Measurements from ENCODE around the gene HECA.
"Not testable (repeated sequence)": the region's sequence is repeated elsewhere in the genome, so short reads cannot be mapped to it uniquely, and the experiment has no call there.

Gene HECA

DNA sequence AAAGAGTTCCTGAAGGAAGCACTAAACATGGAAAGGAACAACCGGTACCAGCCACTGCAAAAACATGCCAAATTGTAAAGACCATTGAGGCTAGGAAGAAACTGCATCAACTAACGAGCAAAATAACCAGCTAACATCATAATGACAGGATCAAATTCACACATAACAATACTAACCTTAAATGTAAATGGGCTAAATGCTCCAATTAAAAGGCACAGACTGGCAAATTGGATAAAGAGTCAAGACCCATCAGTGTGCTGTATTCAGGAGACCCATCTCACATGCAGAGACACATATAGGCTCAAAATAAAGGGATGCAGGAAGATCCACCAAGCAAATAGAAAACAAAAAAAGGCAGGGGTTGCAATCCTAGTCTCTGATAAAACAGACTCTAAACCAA, 77.6 kb downstream of the HECA start:
- DNase-seq: not testable (repeated sequence)

DNA sequence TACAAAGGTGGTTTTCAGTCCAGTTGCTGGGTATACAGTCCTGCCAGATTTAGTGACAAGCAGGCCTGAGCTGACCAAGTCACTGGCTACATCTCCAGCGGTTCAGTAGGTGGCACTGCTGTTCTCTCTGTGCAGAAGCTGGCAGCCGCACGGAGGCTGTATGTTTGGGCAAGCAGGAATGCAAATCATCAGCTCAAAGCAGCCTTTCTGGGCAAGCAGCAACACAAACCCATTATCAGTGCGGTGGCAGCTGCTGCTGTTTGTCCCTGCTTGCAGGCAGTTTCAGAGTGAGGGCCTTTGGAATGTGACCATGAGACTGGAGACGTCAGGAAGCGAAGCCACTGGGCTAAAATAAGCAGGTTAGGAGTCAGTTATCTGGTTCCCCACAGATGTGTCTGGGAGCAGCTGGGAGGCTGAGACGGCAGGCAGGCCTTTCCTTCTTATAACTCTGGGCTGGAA, 84.4 kb downstream of the HECA start:
- peak; percentile 85 for DNase-seq

GRCh38 chr6:139219746-139220145, 84.9 kb downstream of the HECA start:
- no peak for DNase-seq

- DNase-seq: not testable (repeated sequence)
These were observed 93.5 kb downstream of the HECA start for GRCh38 chr6:139228387-139228786.
